ENCODE data around the gene PDGFD. TPM values are rescaled to one million over a fixed set of nuclear protein-coding genes. Genes with fewer than 3 reads are reported as not detected.

The PDGFD gene
- total RNA-seq, 1 experiment from 2014 or later = 2.6 TPM

DNA sequence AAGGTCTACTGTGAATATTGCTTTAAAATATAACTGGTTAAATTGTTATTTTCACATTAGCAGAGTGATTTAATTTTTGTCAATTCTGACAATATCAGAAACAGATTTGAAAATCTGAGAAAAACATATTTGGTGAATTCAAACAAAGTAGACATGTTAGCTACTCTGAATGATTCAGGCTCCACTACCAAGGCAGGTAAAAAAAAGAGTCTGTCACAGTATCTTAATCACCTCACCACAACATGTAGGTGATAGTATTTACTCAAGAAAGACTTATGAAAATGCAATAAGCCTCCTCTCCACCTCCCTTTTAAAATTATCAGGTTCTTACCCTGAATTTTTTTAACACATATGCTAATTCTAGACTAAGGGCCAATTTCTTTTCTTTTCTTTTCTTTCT is 85.0 kb downstream of the PDGFD start:
- ChIA-PET POLR2A (no interaction called here), CTCF (no interaction called here)
- no peaks in the 10 kb centered on the region for H3K27me3 Mint-ChIP-seq (ENCODE audit: low read depth)
- H3K9me3 Mint-ChIP-seq = no peaks in the 10 kb centered on the region
- no peak for ATAC-seq
- no peak overlapping the region for H3K4me3 Mint-ChIP-seq
- peaks cover 7% of the 10 kb centered on the region for H3K4me1 Mint-ChIP-seq
- TF ChIP-seq RORB (CRISPR knock-in tag; IDR thresholded peaks at IDR 0.05) (no peak), ZBTB21 (CRISPR knock-in tag; IDR thresholded peaks at IDR 0.05; ENCODE audit: borderline replicate concordance) (no peak), GABPB1 (CRISPR knock-in tag; IDR thresholded peaks at IDR 0.05) (no peak), OVOL2 (CRISPR knock-in tag; IDR thresholded peaks at IDR 0.05; ENCODE audit: borderline replicate concordance) (no peak), ATF1 (CRISPR knock-in tag; IDR thresholded peaks at IDR 0.05) (no peak), JUN (CRISPR knock-in tag; IDR thresholded peaks at IDR 0.05) (no peak), NFE2L1 (CRISPR knock-in tag; IDR thresholded peaks at IDR 0.05) (no peak), SP1 (CRISPR knock-in tag; conservative IDR thresholded peaks at IDR 0.05) (no peak), ZNF317 (CRISPR knock-in tag; IDR thresholded peaks at IDR 0.05; ENCODE audit: borderline replicate concordance, low read depth) (no peak)
- TF ChIP-seq, protein P1, sequence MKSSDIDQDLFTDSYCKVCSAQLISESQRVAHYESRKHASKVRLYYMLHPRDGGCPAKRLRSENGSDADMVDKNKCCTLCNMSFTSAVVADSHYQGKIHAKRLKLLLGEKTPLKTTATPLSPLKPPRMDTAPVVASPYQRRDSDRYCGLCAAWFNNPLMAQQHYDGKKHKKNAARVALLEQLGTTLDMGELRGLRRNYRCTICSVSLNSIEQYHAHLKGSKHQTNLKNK (CRISPR knock-in tag; IDR thresholded peaks at IDR 0.05) = no peak
- TF ChIP-seq, protein P2, sequence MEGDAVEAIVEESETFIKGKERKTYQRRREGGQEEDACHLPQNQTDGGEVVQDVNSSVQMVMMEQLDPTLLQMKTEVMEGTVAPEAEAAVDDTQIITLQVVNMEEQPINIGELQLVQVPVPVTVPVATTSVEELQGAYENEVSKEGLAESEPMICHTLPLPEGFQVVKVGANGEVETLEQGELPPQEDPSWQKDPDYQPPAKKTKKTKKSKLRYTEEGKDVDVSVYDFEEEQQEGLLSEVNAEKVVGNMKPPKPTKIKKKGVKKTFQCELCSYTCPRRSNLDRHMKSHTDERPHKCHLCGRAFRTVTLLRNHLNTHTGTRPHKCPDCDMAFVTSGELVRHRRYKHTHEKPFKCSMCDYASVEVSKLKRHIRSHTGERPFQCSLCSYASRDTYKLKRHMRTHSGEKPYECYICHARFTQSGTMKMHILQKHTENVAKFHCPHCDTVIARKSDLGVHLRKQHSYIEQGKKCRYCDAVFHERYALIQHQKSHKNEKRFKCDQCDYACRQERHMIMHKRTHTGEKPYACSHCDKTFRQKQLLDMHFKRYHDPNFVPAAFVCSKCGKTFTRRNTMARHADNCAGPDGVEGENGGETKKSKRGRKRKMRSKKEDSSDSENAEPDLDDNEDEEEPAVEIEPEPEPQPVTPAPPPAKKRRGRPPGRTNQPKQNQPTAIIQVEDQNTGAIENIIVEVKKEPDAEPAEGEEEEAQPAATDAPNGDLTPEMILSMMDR (IDR thresholded peaks at IDR 0.05) = no peak
- TF ChIP-seq, protein P3, sequence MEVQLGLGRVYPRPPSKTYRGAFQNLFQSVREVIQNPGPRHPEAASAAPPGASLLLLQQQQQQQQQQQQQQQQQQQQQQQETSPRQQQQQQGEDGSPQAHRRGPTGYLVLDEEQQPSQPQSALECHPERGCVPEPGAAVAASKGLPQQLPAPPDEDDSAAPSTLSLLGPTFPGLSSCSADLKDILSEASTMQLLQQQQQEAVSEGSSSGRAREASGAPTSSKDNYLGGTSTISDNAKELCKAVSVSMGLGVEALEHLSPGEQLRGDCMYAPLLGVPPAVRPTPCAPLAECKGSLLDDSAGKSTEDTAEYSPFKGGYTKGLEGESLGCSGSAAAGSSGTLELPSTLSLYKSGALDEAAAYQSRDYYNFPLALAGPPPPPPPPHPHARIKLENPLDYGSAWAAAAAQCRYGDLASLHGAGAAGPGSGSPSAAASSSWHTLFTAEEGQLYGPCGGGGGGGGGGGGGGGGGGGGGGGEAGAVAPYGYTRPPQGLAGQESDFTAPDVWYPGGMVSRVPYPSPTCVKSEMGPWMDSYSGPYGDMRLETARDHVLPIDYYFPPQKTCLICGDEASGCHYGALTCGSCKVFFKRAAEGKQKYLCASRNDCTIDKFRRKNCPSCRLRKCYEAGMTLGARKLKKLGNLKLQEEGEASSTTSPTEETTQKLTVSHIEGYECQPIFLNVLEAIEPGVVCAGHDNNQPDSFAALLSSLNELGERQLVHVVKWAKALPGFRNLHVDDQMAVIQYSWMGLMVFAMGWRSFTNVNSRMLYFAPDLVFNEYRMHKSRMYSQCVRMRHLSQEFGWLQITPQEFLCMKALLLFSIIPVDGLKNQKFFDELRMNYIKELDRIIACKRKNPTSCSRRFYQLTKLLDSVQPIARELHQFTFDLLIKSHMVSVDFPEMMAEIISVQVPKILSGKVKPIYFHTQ (CRISPR knock-in tag; IDR thresholded peaks at IDR 0.05) = no peak
- TF ChIP-seq, protein P4, sequence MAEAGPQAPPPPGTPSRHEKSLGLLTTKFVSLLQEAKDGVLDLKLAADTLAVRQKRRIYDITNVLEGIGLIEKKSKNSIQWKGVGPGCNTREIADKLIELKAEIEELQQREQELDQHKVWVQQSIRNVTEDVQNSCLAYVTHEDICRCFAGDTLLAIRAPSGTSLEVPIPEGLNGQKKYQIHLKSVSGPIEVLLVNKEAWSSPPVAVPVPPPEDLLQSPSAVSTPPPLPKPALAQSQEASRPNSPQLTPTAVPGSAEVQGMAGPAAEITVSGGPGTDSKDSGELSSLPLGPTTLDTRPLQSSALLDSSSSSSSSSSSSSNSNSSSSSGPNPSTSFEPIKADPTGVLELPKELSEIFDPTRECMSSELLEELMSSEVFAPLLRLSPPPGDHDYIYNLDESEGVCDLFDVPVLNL (CRISPR knock-in tag; IDR thresholded peaks at IDR 0.05; ENCODE audit: borderline replicate concordance, low read depth) = no peak
- TF ChIP-seq, protein P5, sequence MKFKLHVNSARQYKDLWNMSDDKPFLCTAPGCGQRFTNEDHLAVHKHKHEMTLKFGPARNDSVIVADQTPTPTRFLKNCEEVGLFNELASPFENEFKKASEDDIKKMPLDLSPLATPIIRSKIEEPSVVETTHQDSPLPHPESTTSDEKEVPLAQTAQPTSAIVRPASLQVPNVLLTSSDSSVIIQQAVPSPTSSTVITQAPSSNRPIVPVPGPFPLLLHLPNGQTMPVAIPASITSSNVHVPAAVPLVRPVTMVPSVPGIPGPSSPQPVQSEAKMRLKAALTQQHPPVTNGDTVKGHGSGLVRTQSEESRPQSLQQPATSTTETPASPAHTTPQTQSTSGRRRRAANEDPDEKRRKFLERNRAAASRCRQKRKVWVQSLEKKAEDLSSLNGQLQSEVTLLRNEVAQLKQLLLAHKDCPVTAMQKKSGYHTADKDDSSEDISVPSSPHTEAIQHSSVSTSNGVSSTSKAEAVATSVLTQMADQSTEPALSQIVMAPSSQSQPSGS (CRISPR knock-in tag; IDR thresholded peaks at IDR 0.05; ENCODE audit: borderline replicate concordance, low read depth) = no peak
- TF ChIP-seq, protein P6, sequence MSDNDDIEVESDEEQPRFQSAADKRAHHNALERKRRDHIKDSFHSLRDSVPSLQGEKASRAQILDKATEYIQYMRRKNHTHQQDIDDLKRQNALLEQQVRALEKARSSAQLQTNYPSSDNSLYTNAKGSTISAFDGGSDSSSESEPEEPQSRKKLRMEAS (CRISPR knock-in tag; IDR thresholded peaks at IDR 0.05) = no peak
- TF ChIP-seq, protein P7, sequence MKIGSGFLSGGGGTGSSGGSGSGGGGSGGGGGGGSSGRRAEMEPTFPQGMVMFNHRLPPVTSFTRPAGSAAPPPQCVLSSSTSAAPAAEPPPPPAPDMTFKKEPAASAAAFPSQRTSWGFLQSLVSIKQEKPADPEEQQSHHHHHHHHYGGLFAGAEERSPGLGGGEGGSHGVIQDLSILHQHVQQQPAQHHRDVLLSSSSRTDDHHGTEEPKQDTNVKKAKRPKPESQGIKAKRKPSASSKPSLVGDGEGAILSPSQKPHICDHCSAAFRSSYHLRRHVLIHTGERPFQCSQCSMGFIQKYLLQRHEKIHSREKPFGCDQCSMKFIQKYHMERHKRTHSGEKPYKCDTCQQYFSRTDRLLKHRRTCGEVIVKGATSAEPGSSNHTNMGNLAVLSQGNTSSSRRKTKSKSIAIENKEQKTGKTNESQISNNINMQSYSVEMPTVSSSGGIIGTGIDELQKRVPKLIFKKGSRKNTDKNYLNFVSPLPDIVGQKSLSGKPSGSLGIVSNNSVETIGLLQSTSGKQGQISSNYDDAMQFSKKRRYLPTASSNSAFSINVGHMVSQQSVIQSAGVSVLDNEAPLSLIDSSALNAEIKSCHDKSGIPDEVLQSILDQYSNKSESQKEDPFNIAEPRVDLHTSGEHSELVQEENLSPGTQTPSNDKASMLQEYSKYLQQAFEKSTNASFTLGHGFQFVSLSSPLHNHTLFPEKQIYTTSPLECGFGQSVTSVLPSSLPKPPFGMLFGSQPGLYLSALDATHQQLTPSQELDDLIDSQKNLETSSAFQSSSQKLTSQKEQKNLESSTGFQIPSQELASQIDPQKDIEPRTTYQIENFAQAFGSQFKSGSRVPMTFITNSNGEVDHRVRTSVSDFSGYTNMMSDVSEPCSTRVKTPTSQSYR (CRISPR knock-in tag; IDR thresholded peaks at IDR 0.05) = no peak
- TF ChIP-seq, protein P8, sequence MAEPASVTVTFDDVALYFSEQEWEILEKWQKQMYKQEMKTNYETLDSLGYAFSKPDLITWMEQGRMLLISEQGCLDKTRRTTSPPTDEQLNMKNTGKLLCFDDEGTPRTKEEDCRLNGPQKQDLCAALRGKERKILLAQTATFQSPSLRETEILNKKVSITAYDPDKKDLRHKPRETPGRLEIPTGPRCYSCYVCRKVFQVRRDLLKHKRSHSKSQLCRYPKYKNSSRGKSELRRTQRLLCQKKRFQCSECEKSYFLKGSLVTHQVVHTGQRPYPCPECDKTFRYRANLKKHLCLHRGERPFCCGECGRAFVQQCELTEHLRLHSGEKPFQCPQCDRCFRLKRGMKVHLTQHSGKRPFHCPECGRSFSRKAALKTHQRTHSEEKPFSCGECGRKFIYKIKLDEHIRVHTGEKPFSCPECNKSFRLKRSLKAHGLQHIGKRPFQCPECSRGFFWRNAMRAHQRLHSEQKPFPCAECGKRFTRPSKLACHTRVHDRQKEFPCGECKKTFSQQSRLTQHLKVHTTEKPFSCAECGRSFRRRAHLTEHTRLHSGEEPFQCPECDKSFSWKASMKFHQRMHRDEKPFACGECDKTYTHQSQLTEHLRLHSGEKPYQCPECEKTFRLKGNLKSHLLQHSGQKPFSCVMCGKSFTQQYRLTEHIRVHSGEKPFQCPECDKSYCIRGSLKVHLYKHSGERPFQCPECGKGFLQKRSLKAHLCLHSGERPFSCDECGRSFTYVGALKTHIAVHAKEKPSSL (CRISPR knock-in tag; conservative IDR thresholded peaks at IDR 0.05) = no peak
- H3K36me3 Mint-ChIP-seq = no peaks in the 10 kb centered on the region
- no peak for DNase-seq (ENCODE audit: low spot score)
- H3K27ac Mint-ChIP-seq = no peak overlapping the region

All from WTC11 (cell line).